Glomerular visceral epithelial cell (primary cell): Measurements from ENCODE around the gene TBCE.
"Not testable (repeated sequence)": the region's sequence is repeated elsewhere in the genome, so short reads cannot be mapped to it uniquely, and the experiment has no call there.

Experiments used
- DNase-seq: peaks from one replicate; pipeline ENCODE4 v3.0.0-alpha.2; 2016; ENCODE audit errors: extremely low spot score

Gene TBCE

DNA sequence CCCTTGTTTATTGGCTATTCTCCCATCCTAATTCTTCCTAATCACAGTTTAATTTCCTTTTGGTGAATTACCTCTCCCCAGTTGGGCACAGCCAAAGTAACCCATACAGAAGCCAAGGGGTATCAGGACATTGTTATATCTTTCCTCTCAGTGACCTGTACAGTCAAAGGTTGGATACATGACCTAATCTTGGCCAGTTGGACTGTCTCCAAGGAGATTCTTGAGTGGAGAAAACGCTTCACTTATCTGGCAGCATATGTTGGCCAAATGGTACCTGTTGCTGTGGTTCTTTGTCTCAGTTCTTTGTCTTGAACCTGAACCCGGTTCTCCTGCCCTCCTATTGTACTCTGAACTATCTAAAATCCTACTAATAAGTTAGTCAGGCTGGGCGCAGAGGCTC, 15.3 kb upstream of the TBCE start:
- DNase-seq, result no peak

DNA sequence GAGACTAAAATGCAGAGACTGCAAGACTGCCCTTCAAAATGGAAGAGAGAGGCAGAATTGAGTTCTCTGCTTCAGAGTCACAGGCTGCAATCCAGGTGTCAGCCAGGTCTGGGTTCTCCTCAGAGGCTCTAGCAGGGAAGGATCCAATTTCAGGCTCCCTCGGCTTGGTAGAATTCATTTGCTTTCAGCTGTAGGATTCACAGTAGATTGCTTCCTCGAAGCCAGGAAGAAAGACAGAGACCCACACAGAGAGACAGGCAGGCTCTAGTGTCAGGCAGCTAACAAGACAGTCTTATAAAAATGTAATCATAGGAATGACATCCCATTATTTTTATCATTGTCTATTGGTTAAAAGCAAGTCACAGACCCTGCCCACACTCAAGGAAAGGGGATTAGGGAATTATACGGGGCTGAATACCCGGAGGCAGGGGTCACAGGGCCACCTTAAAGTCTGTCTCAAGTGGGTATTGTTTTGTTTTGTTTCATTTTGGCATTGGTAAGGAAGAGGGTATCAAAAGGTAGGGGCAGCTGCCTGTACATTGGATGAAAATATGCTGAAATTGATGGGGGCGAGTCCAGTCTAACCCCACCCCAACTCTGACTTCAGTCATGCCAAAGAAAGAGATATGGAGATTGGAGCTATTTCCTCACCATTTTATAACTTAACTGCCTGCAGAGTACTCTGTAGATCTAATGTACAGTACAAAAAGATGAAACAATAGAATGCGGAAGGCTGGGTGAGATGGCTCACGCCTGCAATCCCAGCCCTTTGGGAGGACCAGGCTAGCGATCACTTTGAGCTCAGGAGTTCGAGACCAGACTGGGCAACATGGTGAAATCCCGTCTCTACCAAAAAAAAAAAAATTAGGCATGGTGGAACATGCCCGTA, 9.5 kb upstream of the TBCE start:
- DNase-seq, result no peak

DNA sequence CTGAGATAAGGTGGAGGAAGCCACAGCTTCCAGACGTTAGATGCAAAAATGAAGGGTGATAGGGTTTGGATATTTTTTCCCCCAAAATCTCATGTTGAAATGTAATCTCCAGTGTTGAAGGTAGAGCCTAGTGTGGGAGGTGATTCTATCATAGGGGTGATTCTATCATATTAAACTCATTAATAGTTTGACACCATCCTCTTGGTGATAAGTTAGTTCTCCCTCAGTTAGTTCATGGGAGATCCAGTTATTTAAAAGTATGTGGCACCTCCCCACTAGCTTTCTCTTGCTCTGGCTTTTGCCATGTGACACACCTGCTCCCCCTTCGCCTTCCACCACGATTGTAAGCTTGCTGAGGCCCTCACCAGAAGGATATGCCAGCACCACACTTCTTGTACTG, 8.3 kb upstream of the TBCE start:
- no peak for DNase-seq

DNA sequence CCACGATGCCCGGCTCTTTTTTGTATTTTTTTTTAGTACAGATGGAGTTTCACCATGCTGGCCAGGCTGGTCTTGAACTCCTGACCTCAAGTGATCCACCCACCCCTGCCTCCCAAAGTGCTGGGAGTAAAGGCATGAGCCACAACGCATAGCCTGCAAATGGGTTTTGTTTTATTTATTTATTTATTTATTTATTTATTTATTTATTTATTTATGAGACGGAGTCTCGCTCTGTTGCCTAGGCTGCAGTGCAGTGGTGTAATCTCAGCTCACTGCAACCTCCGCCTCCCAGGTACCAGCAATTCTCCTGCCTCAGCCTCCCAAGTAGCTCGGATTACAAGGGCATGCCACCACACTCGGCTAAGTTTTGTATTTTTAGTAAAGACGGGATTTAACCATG, 3.0 kb upstream of the TBCE start:
- not testable (repeated sequence) for DNase-seq

DNA sequence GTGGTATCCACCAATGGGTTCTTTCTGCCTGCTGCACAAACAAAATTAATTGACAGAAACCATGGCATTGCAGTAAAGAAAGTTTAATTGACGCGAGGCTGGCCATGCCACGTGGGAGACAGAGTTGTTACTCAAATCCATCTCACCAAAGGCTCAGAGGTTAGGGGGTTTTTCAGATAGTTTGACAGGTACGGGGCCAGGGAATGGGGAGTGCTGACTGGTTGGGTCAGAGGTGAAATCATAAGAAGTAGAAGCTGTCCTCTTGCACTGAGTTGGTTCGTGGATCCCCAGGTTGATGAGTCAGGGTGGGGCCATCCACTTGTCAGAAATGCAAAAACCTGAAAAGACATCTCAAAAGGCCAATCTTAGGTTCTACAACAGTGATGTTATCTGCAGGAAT, 941 bp upstream of the TBCE start:
- no peak for DNase-seq

DNA sequence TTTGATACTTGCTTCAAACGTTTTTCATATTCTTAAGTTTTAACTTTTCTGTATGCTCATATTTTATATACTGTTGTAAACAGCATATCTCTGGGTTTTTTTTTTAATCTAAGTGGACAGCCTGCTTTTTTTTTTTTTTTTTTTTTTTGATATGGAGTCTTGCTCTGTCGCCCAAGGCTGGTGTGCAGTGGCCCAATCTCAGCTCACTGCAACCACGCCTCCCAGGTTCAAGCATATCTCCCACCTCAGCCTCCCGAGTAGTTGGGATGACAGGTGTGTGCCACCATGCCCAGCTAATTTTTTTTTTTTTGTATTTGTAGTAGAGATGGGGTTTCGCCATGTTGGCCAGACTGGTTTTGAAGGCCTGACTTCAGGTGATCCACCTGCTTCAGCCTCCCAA, 1.2 kb downstream of the TBCE start:
- no peak for DNase-seq

DNA sequence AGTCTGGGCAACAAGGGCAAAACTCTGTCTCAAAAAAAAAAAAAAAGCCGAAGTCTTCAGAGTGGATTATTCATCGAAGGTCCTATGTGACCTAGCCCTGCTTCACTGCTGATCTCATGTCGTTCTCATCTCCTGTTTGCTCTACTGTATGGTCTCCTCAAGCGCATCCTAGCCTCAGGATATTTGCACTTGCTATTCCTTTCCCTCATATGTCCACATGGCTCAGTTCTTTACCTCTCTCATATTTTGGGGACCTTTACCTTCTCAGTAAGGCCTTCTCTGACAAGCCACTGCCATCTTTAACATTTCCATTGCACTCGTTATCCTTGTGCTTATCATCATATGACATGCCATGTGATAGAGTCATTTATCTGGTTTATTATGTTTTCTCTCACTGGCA, 2.6 kb downstream of the TBCE start:
- DNase-seq, result no peak

DNA sequence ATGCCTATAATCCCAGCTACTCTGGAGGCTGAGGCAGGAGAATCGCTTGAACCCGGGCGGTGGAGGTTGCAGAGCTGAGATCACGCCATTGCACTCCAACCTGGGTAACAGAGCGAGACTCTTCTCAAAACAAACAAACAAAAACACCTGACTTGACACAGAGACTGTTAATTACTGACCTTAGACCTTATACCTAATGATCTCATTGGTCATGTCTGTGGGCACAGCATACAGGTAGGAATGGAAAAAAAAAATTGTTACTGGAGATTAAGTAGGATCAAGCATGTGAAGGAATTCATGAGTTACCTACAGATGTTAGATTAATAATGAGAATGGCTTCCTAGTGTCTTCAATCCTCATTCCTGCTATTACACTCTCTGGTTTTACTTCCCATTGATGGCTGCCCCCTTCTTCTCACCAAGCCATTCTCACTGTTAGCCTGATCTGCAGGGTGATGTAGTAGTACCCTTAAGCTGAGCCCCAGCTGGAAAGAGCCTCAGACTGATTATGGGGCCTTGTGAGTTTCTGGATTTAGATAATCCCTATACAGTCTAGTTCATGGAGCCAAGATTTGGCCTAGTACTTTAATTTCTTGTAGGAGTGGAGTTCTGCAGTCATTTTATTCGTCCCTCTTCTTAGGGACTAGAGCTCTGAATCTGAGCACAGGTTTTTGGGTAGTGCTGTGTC, 8.8 kb downstream of the TBCE start:
- DNase-seq, result no peak

DNA sequence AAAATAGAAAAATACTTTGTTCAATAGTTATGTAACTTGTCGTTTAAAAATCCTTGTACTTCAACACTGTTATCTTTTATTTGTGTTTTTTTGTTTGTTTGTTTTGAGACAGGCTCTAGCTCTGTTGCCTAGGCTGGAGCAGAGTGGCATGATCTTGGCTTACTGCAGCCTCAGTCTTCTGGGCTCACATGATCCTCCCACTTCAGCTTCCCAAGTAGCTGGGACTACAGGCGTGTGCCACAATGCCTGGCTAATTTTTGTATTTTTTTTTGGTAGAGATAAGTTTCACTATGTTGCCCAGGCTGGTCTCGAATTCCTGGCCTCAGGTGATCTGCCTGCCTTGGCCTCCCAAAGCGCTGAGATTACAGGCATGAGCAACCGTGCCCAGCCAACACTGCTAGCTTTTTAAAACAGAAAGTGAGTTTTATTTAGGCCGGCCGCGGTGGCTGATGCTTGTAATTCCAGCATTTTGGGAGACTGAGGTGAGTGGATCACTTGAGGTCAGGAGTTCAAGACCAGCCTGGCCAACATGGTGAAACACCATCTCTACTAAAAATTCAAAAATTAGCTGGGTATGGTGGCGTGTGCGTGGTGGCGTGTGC, 11.0 kb downstream of the TBCE start:
- DNase-seq, result not testable (repeated sequence)

DNA sequence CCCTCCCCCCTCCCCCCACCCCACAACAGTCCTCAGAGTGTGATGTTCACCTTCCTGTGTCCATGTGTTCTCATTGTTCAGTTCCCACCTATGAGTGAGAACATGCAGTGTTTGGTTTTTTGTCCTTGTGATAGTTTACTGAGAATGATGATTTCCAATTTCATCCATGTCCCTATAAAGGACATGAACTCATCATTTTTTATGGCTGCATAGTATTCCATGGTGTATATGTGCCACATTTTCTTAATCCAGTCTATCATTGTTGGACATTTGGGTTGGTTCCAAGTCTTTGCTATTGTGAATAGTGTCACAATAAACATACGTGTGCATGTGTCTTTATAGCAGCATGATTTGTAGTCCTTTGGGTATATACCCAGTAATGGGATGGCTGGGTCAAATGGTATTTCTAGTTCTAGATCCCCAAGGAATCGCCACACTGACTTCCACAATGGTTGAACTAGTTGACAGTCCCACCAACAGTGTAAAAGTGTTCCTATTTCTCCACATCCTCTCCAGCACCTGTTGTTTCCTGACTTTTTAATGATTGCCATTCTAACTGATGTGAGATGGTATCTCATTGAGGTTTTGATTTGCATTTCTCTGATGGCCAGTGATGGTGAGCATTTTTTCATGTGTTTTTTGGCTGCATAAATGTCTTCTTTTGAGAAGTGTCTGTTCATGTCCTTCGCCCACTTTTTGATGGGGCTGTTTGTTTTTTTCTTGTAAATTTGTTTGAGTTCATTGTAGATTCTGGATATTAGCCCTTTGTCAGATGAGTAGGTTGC, 14.9 kb downstream of the TBCE start:
- not testable (repeated sequence) for DNase-seq

DNA sequence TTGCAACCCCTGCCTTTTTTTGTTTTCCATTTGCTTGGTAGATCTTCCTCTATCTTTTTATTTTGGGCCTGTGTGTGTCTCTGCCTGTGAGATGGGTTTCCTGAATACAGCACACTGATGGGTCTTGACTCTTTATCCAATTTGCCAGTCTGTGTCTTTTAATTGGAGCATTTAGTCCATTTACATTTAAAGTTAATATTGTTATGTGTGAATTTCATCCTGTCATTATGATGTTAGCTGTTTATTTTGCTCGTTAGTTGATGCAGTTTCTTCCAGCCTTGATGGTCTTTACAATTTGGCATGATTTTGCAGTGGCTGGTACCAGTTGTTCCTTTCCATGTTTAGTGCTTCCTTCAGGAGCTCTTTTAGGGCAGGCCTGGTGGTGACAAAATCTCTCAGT, 18.4 kb downstream of the TBCE start:
- not testable (repeated sequence) for DNase-seq

DNA sequence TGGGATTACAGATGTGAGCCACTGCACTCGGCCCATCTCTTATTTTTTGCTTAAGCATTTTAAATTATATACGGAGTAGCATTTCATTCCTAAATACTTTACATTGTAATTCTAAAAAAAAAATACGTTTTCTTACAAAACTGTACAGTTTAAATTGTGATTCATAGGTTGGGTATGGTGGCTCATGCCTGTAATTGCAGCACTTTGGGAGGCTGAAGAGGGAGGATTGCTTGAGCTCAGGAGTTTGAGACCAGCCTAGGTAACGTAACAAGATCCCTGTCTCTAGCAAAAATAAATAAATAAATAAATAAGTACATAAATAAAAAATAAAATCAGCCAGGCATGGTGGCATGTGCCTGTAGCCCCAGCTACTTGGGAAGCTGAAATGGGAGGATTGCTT, 24.6 kb downstream of the TBCE start:
- no peak for DNase-seq

DNA sequence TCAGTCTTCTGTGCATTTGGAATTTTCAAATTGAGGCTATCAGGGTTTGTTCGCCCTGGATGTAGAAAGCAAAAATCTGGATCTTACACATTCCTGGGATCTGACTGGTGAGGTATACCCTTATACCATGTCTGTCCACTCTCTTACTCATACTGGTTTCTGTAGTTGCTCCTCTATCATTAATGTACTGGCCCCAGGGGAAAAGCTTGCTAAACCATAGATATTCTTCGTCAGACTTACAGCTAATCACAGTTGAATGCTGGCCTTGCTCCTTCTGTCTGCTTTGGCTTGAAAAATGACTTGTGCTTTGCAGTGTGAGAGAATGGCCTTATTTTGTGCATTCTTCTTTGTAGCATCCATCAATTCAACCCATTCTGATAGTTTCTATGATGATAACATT, 30.5 kb downstream of the TBCE start:
- peak; percentile 40 for DNase-seq

DNA sequence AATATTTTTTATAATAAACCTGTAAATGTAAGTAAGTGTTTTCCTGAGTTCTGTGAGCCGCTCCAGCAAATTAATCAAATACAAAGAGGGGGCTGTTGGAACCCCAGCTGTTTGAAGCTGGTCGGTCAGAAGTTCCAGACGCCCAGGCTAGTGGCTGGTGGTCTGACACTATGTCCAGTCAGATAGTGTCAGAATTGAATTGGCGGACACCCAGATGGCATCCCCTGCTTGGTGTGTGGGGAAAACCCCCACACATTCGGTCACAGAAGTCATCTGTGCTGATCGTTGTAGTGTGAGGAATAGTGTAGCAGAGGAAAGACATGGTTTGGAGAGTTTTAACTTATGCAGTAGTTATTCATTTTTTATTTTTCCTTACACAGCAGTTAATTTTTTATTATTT, 32.4 kb downstream of the TBCE start:
- peak; percentile 23 for DNase-seq

DNA sequence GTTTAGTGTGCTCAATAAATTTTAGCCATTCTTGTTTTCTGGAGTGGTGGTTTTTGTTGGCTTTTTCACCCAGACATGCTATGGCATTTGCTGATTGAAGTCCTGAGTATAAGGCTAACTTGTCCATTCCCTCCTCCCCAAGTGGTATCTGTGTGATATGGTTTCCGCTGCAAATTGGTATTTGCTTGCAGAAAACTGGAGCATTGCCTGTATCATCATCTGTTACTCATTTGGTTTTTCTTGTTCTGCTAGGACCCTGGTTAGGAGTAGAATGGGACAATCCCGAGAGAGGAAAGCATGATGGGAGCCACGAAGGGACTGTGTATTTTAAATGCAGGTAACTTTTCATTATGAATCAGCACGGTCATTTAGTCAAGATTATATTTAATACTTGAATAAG, 34.0 kb downstream of the TBCE start:
- no peak for DNase-seq

DNA sequence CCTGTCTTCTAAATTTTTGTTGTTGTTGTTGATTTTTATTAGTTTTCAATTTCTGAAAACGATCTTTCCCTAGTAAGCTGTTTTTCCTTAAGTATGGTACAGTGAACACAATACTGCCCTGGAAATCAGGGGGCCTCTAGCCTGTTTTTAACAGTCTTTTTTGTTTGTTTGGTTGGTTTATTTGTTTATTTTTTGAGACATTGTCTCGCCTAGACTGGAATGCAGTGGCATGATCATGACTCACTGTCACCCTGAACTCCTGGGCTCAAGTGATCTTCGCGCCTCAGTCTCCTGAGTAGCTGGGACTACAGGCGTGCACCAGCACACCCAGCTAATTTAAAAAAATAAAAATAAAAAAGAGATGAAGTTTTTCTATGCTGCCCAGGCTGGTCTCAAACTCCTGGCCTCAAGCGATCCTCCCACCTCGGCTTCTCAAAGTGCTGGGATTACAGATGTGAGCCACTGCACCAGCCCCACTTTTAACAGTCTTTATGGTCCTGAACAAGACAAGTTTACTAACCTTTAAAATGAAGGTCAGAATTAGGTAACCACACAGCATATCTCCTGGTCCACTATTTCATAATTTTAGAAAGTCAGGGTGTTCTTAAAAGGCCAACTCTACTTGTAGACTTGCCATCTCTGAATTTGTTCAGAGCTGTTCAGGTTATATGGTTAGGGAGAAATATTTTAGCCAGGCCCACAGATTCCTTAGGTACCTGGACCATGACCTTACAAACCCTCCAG, 35.4 kb downstream of the TBCE start:
- DNase-seq, result peak; percentile 46

DNA sequence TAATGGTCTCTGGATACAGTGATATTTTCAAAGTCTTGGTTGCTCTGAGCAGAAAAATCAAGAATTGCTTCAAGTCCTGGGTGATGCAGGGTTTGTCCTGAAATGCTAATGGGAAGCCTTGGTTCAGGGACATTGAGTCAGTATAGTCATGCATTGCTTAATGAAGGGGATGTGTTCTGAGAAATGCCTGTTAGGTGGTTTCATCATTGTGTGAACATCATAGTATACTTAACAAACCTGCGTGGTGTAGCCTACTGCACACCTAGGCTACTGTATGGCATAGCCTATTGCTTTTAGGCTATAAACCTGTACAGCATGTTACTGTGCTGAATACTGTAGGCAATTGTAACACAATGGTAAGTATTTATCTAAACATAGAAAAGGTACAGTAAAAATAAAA, 36.4 kb downstream of the TBCE start:
- no peak for DNase-seq

DNA sequence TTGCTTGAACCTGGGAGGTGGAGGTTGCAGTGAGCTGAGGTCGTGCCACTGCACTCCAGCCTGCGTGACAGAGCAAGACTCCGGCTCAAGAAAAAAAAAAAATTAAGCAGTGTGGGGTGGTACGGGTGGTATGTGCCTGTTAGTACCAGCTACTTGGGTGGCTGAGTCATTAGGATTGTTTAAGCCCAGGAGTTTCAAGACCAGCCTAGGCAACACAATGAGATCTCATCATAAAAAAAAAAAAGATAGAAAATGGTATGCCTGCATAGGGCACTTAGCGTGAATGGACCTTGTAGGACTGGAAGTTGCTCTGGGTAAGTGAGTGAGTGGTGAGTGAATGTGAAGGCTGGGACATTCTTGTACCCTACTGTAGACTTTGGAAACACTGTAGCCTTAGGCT, 37.0 kb downstream of the TBCE start:
- DNase-seq, result peak; percentile 82

DNA sequence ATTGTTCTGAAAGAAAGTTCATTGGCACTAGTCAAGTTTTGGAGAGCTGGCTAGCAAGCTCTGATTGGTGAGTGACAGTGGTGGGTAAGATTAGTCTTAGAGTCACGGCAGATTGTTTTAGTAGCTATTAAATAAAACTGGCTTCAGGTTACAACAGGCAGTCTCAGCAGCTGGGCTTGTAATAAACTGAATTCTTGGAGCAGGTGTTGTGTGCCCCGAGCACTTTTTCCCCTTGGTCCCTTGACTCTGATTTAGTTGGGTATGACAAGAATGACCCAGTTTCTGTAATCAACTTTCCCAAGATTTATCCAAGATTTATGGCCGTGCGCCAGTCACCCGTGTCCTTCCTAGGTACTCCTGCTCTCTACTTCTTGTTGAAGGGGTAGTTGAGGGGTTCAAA, 40.2 kb downstream of the TBCE start:
- no peak for DNase-seq

DNA sequence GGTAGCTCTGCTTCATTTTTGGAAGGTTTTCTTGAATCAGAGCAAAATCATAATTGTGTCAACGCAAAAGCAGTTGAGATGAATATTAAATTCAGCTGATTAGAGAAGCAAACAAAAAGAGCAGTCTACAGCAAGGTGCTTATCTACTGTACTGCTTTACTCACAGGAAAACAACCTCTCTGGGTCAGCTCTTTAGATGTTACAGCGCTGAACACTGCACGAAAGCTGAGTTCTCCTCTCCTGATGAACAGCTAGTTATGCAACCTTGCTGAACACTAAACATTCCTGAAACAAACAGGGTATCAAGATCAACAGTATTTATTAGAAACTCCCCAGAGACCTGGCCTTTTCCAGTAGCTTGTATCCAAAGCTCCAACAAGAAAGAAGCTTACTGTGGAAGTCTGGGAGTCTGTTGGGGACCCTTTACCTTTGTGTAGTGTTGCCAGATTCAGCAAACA, 41.3 kb downstream of the TBCE start:
- DNase-seq, result no peak
